Aorta (tissue), 5 donors: ENCODE measurements around the gene RBM20. TPM values are rescaled to one million over a fixed set of nuclear protein-coding genes. Genes with fewer than 3 reads are reported as not detected.

ENCODE experiments used
- ATAC-seq: fragments of 200-7000 bp; cut with Tn5 transposase; one replicate; pipeline ENCODE4 v1.9.1; 2022; ENCODE audit warnings: moderate library complexity; ENCODE audit not compliant: low FRiP score
- DNase-seq, 2 donors: peaks; one replicate each; pipeline ENCODE4 v3.0.0-alpha.2; 2020
- H3K27ac ChIP-seq, 2 donors: one replicate each; pipeline ENCODE4 v1.5.1; 2013; ENCODE audit warnings: low read length in 2 of 2, mild to moderate bottlenecking in 2 of 2, moderate library complexity in 2 of 2, control low read depth in 1 of 2, inconsistent platforms in 1 of 2, low read depth in 1 of 2
- H3K27me3 ChIP-seq, 2 donors: one replicate each; pipeline ENCODE4 v1.6.1; 2013; ENCODE audit warnings: control low read depth in 1 of 2, low read length in 1 of 2, mild to moderate bottlenecking in 1 of 2, moderate library complexity in 1 of 2; ENCODE audit not compliant: insufficient read depth in 2 of 2, control insufficient read depth in 1 of 2
- H3K36me3 ChIP-seq, 2 donors: one replicate each; pipeline ENCODE4 v1.6.1; 2013; ENCODE audit warnings: control low read depth in 1 of 2, low read length in 1 of 2, mild to moderate bottlenecking in 1 of 2; ENCODE audit not compliant: insufficient read depth in 2 of 2, control insufficient read depth in 1 of 2
- H3K4me1 ChIP-seq, 2 donors: one replicate each; pipeline ENCODE4 v1.6.1; 2013; ENCODE audit warnings: low read length in 2 of 2, control low read depth in 1 of 2, mild to moderate bottlenecking in 1 of 2, moderate library complexity in 1 of 2; ENCODE audit not compliant: insufficient read depth in 2 of 2, control insufficient read depth in 1 of 2
- H3K4me3 ChIP-seq, 2 donors: one replicate each; pipeline ENCODE4 v1.5.1; 2013; ENCODE audit warnings: low read length in 2 of 2, control low read depth in 1 of 2, mild to moderate bottlenecking in 1 of 2
- H3K9me3 ChIP-seq: one replicate; pipeline ENCODE4 v1.6.1; 2013; ENCODE audit warnings: mild to moderate bottlenecking, low read length; ENCODE audit not compliant: control insufficient read depth
- WGBS, 2 donors: extraction: QIAGEN DNeasy Blood & Tissue Kit; methylation state at CpG; one replicate each; pipeline ENCODE4 v1.1.7; 2013; 5-methylcytosine and 5-hydroxymethylcytosine counted together
- intact Hi-C, 2 donors: fragments of 100-400 bp; cut with DNase I; formaldehyde crosslinking; loops; one replicate each; pipeline versions ENCODE4 v1.14.2 to v1.15.0; 2022
- polyA plus RNA-seq, 2 donors: library from polyadenylated mRNA; stranded (reverse); fragments of 200-250 nt; gene quantifications; one replicate each; pipeline ENCODE4 v1.2.3, GENCODE V29; 2013
- total RNA-seq, 2 donors: library from RNA; stranded (reverse); fragmentation: NEBNext Ultra II Directional; extraction: Animal tissue kit (Norgen Biotek cat#: 25700); gene quantifications; one replicate each; pipeline ENCODE4 v1.2.1, GENCODE V29; 2021
- donor health status: healthy with polysubstance abuse.
- donor health status: Bipolar disorder and iron deficiency.
- donor health status: DM: no; HTN: no; CAD: no.
- donor health status: DM: no; HTN: no; CAD: no.
- donor health status: DM: yes; HTN: yes; CAD: no.

RBM20 gene
- total and polyA plus RNA-seq, 4 donors, result 2.9 to 11.2 (median 8.0) TPM

GRCh38 chr10:110708776-110709443 lies 64.8 kb downstream of the RBM20 start:
- intact Hi-C loops, result no loop called here
- H3K9me3 ChIP-seq, result no peaks in the 10 kb centered on the region
- H3K27me3 ChIP-seq, result no peaks in the 10 kb centered on the region
- ATAC-seq (no peak), DNase-seq (no peak)
- WGBS, 2 donors, result 34 to 42% methylated on average over 8 of the region's 8 CpGs
- no peak overlapping the region for H3K4me3 ChIP-seq
- peak overlapping the region in 1 of 2 donors; percentile 15 for H3K27ac ChIP-seq
- H3K36me3 ChIP-seq, result no peaks in the 10 kb centered on the region
- H3K4me1 ChIP-seq, result peaks cover 3% of the 10 kb centered on the region in 2 donors

GRCh38 chr10:110709444-110709828 lies 65.3 kb downstream of the RBM20 start:
- Histone ChIP-seq H3K4me1 (peaks cover 3% of the 10 kb centered on the region in 2 donors), H3K4me3 (no peak overlapping the region), H3K27me3 (no peaks in the 10 kb centered on the region), H3K27ac (no peak overlapping the region), H3K9me3 (no peaks in the 10 kb centered on the region), H3K36me3 (no peaks in the 10 kb centered on the region)
- DNase-seq, result no peak
- WGBS, 2 donors, result 94% methylated on average over 3 of the region's 3 CpGs
- intact Hi-C loops, result no loop called here
- ATAC-seq, result no peak

GRCh38 chr10:110709964-110710587 lies 65.9 kb downstream of the RBM20 start:
- Histone ChIP-seq H3K9me3 (no peaks in the 10 kb centered on the region), H3K27ac (no peak overlapping the region), H3K4me1 (peaks cover 3% of the 10 kb centered on the region in 2 donors), H3K27me3 (no peaks in the 10 kb centered on the region), H3K36me3 (no peaks in the 10 kb centered on the region), H3K4me3 (no peak overlapping the region)
- intact Hi-C loops, result no loop called here
- ATAC-seq, result no peak
- 92 to 94% methylated on average over 10 of the region's 10 CpGs for WGBS, 2 donors
- no peak for DNase-seq

- 83 to 88% methylated on average over 5 of the region's 5 CpGs for WGBS, 2 donors
- H3K4me1 ChIP-seq, result peaks cover 3% of the 10 kb centered on the region in 2 donors
- no peaks in the 10 kb centered on the region for H3K27me3 ChIP-seq
- intact Hi-C loops, result no loop called here
- no peaks in the 10 kb centered on the region for H3K36me3 ChIP-seq
- ATAC-seq, result no peak
- no peaks in the 10 kb centered on the region for H3K9me3 ChIP-seq
- no peak overlapping the region for H3K27ac ChIP-seq
- H3K4me3 ChIP-seq, result no peak overlapping the region
- no peak for DNase-seq
These were observed 66.5 kb downstream of the RBM20 start for GRCh38 chr10:110710621-110711020.

- Histone ChIP-seq H3K9me3 (no peaks in the 10 kb centered on the region), H3K27ac (no peak overlapping the region), H3K36me3 (no peaks in the 10 kb centered on the region), H3K27me3 (no peaks in the 10 kb centered on the region), H3K4me3 (no peak overlapping the region), H3K4me1 (peaks cover 3 to 5% of the 10 kb centered on the region in 2 donors)
- no peak for DNase-seq
- WGBS, 2 donors, result 85 to 92% methylated on average over 4 of the region's 4 CpGs
- ATAC-seq, result no peak
- intact Hi-C loops, result no loop called here
These were observed 67.2 kb downstream of the RBM20 start for GRCh38 chr10:110711382-110711781.

GRCh38 chr10:110714356-110714755 lies 70.2 kb downstream of the RBM20 start:
- intact Hi-C loops, result no loop called here
- no peak overlapping the region for H3K27ac ChIP-seq
- peaks cover 0 to 5% of the 10 kb centered on the region in 2 donors for H3K4me1 ChIP-seq
- no peaks in the 10 kb centered on the region for H3K9me3 ChIP-seq
- DNase-seq (no peak), ATAC-seq (no peak)
- H3K27me3 ChIP-seq, result no peaks in the 10 kb centered on the region
- no peaks in the 10 kb centered on the region for H3K36me3 ChIP-seq
- H3K4me3 ChIP-seq, result no peak overlapping the region

- no peaks in the 10 kb centered on the region for H3K36me3 ChIP-seq
- no peak overlapping the region for H3K27ac ChIP-seq
- H3K4me3 ChIP-seq, result no peak overlapping the region
- DNase-seq, result peak in 1 of 2 donors; percentile 77
- no peak for ATAC-seq
- H3K4me1 ChIP-seq, result peaks cover 0 to 2% of the 10 kb centered on the region in 2 donors
- H3K9me3 ChIP-seq, result no peaks in the 10 kb centered on the region
- intact Hi-C loops, result no loop called here
- 73 to 77% methylated on average over 4 of the region's 4 CpGs for WGBS, 2 donors
- H3K27me3 ChIP-seq, result no peaks in the 10 kb centered on the region
These were observed 73.8 kb downstream of the RBM20 start for GRCh38 chr10:110717781-110718589.

GRCh38 chr10:110721406-110722038 lies 77.4 kb downstream of the RBM20 start:
- no peaks in the 10 kb centered on the region for H3K27me3 ChIP-seq
- no peak overlapping the region for H3K27ac ChIP-seq
- 92 to 93% methylated on average over 9 of the region's 9 CpGs for WGBS, 2 donors
- intact Hi-C loops, result no loop called here
- no peaks in the 10 kb centered on the region for H3K9me3 ChIP-seq
- no peaks in the 10 kb centered on the region for H3K4me1 ChIP-seq
- no peak overlapping the region for H3K4me3 ChIP-seq
- ATAC-seq (no peak), DNase-seq (no peak)
- no peaks in the 10 kb centered on the region for H3K36me3 ChIP-seq
